C4-2B (cell line): Measurements from ENCODE around the gene C20orf144.

Source experiments
- H3K27ac ChIP-seq: fragments of 450-650 bp; 2 replicates; pipeline ENCODE4 v1.5.1; 2017
- CTCF ChIP-seq: fragments of 450-650 bp; conservative IDR thresholded peaks from 2 replicates; pipeline ENCODE4 v1.5.1; 2017; ENCODE audit warnings: mild to moderate bottlenecking
- ZFX ChIP-seq: fragments of 450-650 bp; IDR thresholded peaks from 2 replicates; pipeline ENCODE4 v1.6.1; 2017

The C20orf144 gene

DNA sequence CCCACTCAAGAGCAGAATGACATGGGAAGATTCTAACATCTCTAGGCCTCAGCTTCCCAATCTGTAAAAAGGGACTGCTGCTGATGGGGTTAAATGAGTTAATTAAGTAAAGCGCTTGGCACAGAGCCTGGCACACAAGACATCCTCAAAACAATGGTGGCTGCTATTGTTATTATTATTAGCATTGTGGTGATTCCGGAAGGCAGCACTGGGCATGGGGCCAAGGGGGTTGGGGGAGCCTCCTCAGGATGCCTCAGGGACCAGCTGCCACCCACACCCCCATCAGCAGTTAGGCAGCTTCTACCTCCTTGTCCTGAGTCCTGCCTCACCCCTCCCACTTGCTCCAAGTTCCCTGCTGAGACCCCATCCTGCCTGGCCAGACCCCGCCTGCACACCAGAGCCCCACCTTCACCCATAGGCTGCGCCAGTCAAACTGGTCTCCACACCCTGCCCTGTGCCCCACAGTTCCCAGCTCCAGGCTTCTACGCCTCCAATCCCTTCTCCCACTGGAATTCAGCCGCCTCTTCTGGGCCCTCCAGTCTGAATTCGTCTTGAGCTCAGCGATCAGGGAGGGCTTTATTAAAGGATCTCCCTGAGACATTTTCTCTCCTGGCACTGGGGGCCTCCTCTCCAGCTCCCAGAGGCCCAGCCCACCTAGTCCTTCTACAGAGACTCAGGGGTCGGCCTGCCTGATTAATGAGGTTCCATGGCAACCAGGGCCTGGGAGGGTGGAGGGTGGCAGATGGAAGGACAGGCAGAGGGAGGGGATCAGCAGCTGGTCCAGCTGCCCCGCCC, 22.6 kb downstream of the C20orf144 start:
- no peak for TF ChIP-seq ZFX
- TF ChIP-seq CTCF = no peak
- peak overlapping the region; percentile 72 for H3K27ac ChIP-seq

DNA sequence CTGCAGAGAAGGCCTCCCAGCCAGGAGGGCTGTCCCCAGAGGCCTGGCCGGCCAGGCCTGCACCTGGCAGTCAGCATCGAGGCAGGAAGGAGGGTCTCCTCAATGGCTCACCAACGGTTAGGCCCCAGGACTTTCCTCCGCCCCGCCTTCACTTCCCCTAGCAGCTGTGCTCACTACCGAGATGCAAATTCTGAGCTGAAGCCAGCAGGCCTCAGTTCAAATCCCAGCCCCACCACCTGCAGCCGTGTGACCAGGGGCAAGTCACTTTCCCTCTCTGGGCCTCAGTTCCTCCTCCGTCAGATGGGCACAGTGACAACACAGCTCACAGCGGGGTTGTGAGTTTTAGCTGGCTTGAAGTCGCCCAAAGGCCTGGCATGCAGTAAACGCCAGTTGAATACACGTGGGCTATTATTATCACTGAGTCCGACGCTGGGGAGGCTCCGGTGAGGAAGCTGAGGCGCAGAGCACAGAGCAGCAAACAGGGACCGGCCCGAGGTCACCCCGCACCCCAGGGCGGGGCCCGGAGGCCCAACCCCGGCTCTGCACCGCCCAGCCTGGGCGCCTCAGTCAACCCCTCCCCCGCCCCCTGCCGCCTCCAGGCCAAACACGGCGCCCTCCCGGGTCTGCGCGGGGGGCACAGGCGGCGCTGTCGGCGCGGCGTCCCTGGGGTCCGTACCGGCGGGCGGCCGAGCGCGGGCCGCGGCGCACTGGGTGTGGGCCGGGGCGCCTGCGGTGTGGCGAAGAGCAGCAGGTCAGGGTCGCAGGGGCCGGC, 23.4 kb downstream of the C20orf144 start:
- peak overlapping the region; percentile 72 for H3K27ac ChIP-seq
- TF ChIP-seq CTCF (no peak), ZFX (peak; percentile 57; the same call in 1 of the 2 replicates)

- TF ChIP-seq CTCF (no peak), ZFX (peak; percentile 63; the same call in 1 of the 2 replicates)
- peak within 1 kb of the TSS; percentile 72 for H3K27ac ChIP-seq
Measured at GRCh38 chr20:33686100-33686983, 24.2 kb downstream of the C20orf144 start, which contains the start of gene E2F1. TSS of gene E2F1 (minus strand) at chr20:33686385. CDS start at chr20:33686264, 121 bp downstream.

- TF ChIP-seq CTCF = no peak
- peak overlapping the region; percentile 72 for H3K27ac ChIP-seq
Measured at GRCh38 chr20:33686984-33687366, 24.8 kb downstream of the C20orf144 start.

- TF ChIP-seq ZFX (no peak), CTCF (no peak)
- H3K27ac ChIP-seq = peak overlapping the region; percentile 72
Measured at GRCh38 chr20:33687370-33687915, 25.3 kb downstream of the C20orf144 start.

DNA sequence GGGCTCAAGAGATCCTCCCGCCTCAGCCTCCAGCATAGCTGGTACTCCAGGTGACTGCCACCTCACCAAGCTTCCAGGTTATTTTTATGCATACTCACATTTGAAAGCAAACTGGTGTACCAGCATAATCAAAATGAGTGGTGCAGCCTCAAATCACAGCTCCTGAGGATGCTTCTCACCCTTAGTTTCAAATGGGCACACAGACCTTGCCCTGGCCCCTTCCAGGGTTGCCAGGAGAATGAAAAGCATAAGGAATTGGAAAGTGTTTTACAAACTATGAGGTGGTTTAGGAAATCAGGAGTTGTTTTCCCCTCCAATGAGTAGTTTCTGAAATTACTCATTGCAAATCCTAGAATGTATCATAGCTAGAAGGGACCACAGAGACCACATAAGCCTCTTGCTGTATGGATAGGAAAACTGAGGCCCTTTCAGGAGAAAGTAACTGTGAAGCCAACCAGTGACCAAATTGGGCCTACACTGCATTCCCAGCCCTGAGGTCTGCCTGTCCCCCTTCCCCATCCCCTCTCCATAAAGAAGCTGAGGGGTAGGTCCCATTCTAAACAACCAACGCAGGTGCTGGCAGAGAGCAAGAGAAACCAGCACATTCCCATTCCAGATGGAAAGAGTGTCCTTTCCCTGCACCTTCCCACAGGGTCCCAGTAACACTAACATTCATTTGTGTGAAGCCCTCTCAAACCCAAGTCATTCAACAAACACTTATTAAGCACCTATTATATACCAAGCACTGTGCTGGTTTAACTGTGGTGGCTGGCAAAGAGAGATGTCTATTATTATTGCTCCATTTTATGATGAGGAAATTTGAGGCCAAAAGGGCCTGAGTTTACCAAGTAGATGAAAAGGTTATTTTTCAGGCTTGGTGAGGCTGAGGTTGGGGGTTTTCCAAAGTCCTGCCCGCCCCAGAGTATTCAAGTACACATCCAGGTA, 26.1 kb downstream of the C20orf144 start:
- peak overlapping the region; percentile 25; the same call in 1 of the 2 replicates for H3K27ac ChIP-seq
- TF ChIP-seq ZFX (no peak), CTCF (no peak)
